HEK293 (cell line): ENCODE measurements around the gene CARMIL3.

Experiments
- CTCF ChIA-PET: fragments of 350-600 bp; formaldehyde crosslinking; extraction: SDS; loops from one replicate; lab custom pipeline; 2021; ENCODE audit warnings: antibody characterized with exemption; lab: Yijun Ruan, JAX
- POLR2A ChIA-PET: fragments of 300-600 bp; formaldehyde crosslinking; extraction: SDS; loops from one replicate; lab custom pipeline; 2020; ENCODE audit warnings: antibody characterized with exemption, inconsistent platforms; lab: Yijun Ruan, JAX
- H3K27ac ChIP-seq: fragments of 200-500 bp; sonication (Bioruptor generic); 2 replicates; pipeline ENCODE4 v1.5.1; 2014; ENCODE audit warnings: low read depth, low read length, control low read depth, inconsistent platforms; ENCODE audit errors: extremely low read depth
- H3K36me3 ChIP-seq, 2 experiments: fragments of 200-500 bp in 1 of 2; sonication (Bioruptor generic) in 1 of 2; 1 replicate in 1 of 2; 2 replicates in 1 of 2; pipeline ENCODE4 v1.5.1; 2014 to 2017; ENCODE audit warnings: inconsistent platforms in 2 of 2, low read length in 2 of 2; ENCODE audit not compliant: control insufficient read depth in 2 of 2, insufficient read depth in 1 of 2
- H3K4me1 ChIP-seq: fragments of 200-500 bp; sonication (Bioruptor generic); 2 replicates; pipeline ENCODE4 v1.5.1; 2014; ENCODE audit warnings: mild to moderate bottlenecking, low read length, inconsistent platforms; ENCODE audit not compliant: control insufficient read depth, insufficient read depth
- H3K4me3 ChIP-seq: 2 replicates; pipeline ENCODE4 v1.5.1; 2011; ENCODE audit warnings: low read depth, mild to moderate bottlenecking, control low read depth, low read length, moderate library complexity
- H3K9me3 ChIP-seq: fragments of 200-500 bp; sonication (Bioruptor generic); 2 replicates; pipeline ENCODE4 v1.5.1; 2014; ENCODE audit warnings: low read depth, low read length, inconsistent platforms; ENCODE audit not compliant: control insufficient read depth, insufficient read depth
- EGR2 ChIP-seq: fragments of 450-650 bp; formaldehyde crosslinking; IDR thresholded peaks from 2 replicates; pipeline ENCODE4 v1.5.1; 2016; ENCODE audit warnings: low read depth, missing biosample characterization, missing genetic modification characterization
- HOXD13 ChIP-seq: sonication (generic); formaldehyde crosslinking; IDR thresholded peaks from 2 replicates; pipeline ENCODE4 v1.8.0; 2022; ENCODE audit warnings: missing genetic modification reagents, borderline replicate concordance
- TRIM28 ChIP-seq: IDR thresholded peaks from 2 replicates; pipeline ENCODE4 v1.6.1; 2011; ENCODE audit warnings: low read length, control low read depth, borderline replicate concordance
- ZBTB20 ChIP-seq: fragments of 450-650 bp; formaldehyde crosslinking; IDR thresholded peaks from 2 replicates; pipeline ENCODE4 v1.5.1; 2016; ENCODE audit warnings: missing biosample characterization, missing genetic modification characterization
- ZFP3 ChIP-seq: fragments of 450-650 bp; formaldehyde crosslinking; IDR thresholded peaks from 2 replicates; pipeline ENCODE4 v1.5.1; 2016; ENCODE audit warnings: low read depth, missing biosample characterization, missing genetic modification characterization
- ZNF146 ChIP-seq: fragments of 450-650 bp; formaldehyde crosslinking; IDR thresholded peaks from 2 replicates; pipeline ENCODE4 v1.5.1; 2016; ENCODE audit warnings: missing biosample characterization, missing genetic modification characterization
- ZNF214 ChIP-seq: fragments of 450-650 bp; formaldehyde crosslinking; IDR thresholded peaks from 2 replicates; pipeline ENCODE4 v1.5.1; 2017; ENCODE audit warnings: missing biosample characterization, mild to moderate bottlenecking, missing genetic modification characterization, borderline replicate concordance
- ZNF335 ChIP-seq: fragments of 450-650 bp; formaldehyde crosslinking; conservative IDR thresholded peaks from 2 replicates; pipeline ENCODE4 v1.5.1; 2016; ENCODE audit warnings: missing biosample characterization, missing genetic modification characterization
- ZNF366 ChIP-seq: fragments of 450-650 bp; formaldehyde crosslinking; conservative IDR thresholded peaks from 2 replicates; pipeline ENCODE4 v1.5.1; 2016; ENCODE audit warnings: missing biosample characterization, missing genetic modification characterization
- ZNF585B ChIP-seq: fragments of 450-650 bp; formaldehyde crosslinking; IDR thresholded peaks from 2 replicates; pipeline ENCODE4 v1.5.1; 2016; ENCODE audit warnings: missing biosample characterization, missing genetic modification characterization
- ZNF629 ChIP-seq: fragments of 450-650 bp; formaldehyde crosslinking; IDR thresholded peaks from 2 replicates; pipeline ENCODE4 v1.5.1; 2017; ENCODE audit warnings: missing biosample characterization, missing genetic modification characterization
- ZNF843 ChIP-seq: fragments of 450-650 bp; formaldehyde crosslinking; IDR thresholded peaks from 2 replicates; pipeline ENCODE4 v1.5.1; 2016; ENCODE audit warnings: missing biosample characterization, missing genetic modification characterization
- ZSCAN30 ChIP-seq: fragments of 450-650 bp; IDR thresholded peaks from 2 replicates; pipeline ENCODE4 v1.5.1; 2018; ENCODE audit warnings: missing biosample characterization, mild to moderate bottlenecking, missing genetic modification characterization, moderate library complexity
- TF ChIP-seq, protein P1 (sequence below): IDR thresholded peaks from 2 replicates; pipeline ENCODE4 v1.6.1; 2011; ENCODE audit warnings: mild to moderate bottlenecking, low read depth, low read length, borderline replicate concordance
- TF ChIP-seq, protein P2 (sequence below): fragments of 450-650 bp; IDR thresholded peaks from 2 replicates; pipeline ENCODE4 v1.5.1; 2018; ENCODE audit warnings: missing biosample characterization, missing genetic modification characterization
- TF ChIP-seq, protein P3 (sequence below): fragments of 450-650 bp; formaldehyde crosslinking; IDR thresholded peaks from 2 replicates; pipeline ENCODE4 v1.5.1; 2016; ENCODE audit warnings: missing biosample characterization, missing genetic modification characterization, low read depth
- TF ChIP-seq, protein P4 (sequence below): fragments of 450-650 bp; formaldehyde crosslinking; conservative IDR thresholded peaks from 2 replicates; pipeline ENCODE4 v1.5.1; 2016; ENCODE audit warnings: low read depth, missing biosample characterization, missing genetic modification characterization

The CARMIL3 gene

DNA sequence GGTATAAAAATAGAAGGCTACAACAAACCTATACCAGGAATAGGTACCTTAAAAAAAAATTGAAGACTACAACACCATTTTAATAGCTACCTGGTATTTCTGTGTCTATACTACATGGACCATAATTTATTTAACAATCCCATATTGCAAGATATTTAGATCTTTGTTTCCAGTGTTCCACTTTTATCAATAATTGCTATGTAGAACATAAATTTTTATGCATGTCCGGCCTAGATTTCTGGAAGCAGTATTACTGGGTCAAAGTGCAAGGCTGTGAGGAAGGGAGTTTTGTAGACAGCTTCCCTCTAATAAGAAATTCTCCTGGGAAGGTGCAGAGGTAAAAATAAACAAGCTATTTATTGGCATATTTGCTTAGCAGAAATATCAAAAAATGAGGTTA lies 58.7 kb downstream of the CARMIL3 start (continued):
- TF ChIP-seq, protein P1, sequence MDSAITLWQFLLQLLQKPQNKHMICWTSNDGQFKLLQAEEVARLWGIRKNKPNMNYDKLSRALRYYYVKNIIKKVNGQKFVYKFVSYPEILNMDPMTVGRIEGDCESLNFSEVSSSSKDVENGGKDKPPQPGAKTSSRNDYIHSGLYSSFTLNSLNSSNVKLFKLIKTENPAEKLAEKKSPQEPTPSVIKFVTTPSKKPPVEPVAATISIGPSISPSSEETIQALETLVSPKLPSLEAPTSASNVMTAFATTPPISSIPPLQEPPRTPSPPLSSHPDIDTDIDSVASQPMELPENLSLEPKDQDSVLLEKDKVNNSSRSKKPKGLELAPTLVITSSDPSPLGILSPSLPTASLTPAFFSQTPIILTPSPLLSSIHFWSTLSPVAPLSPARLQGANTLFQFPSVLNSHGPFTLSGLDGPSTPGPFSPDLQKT = no peak
- TF ChIP-seq ZNF843 (tag by site-specific recombination) (no peak), HOXD13 (CRISPR knock-in tag) (no peak), ZBTB20 (tag by site-specific recombination) (no peak), ZNF629 (no peak), ZNF366 (tag by site-specific recombination) (no peak), EGR2 (tag by site-specific recombination) (no peak), ZNF585B (no peak)
- TF ChIP-seq, protein P2, sequence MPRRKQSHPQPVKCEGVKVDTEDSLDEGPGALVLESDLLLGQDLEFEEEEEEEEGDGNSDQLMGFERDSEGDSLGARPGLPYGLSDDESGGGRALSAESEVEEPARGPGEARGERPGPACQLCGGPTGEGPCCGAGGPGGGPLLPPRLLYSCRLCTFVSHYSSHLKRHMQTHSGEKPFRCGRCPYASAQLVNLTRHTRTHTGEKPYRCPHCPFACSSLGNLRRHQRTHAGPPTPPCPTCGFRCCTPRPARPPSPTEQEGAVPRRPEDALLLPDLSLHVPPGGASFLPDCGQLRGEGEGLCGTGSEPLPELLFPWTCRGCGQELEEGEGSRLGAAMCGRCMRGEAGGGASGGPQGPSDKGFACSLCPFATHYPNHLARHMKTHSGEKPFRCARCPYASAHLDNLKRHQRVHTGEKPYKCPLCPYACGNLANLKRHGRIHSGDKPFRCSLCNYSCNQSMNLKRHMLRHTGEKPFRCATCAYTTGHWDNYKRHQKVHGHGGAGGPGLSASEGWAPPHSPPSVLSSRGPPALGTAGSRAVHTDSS (tag by site-specific recombination) = no peak
- TF ChIP-seq, protein P3, sequence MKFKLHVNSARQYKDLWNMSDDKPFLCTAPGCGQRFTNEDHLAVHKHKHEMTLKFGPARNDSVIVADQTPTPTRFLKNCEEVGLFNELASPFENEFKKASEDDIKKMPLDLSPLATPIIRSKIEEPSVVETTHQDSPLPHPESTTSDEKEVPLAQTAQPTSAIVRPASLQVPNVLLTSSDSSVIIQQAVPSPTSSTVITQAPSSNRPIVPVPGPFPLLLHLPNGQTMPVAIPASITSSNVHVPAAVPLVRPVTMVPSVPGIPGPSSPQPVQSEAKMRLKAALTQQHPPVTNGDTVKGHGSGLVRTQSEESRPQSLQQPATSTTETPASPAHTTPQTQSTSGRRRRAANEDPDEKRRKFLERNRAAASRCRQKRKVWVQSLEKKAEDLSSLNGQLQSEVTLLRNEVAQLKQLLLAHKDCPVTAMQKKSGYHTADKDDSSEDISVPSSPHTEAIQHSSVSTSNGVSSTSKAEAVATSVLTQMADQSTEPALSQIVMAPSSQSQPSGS (tag by site-specific recombination) = no peak
- TF ChIP-seq, all 188 proteins: peak for 0

DNA sequence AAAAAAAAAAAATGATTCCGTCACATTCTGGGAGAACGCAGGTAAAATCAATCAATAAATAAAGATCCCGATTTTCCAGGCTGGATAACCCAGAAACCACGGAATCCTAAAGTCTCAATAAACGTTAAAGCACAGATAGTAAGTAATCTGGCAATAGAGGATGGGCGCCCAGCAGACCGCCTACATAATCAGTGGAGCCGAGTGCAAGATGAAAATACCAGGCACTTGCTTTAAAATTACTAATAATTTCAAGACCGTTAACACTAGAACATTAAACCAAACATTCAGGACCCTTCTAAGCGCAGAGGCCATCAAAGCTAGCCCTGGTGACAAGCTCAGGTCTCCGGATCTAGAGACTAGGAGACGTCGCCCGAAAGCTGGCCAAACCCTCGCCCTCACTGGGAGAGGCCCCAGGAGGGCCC lies 61.6 kb downstream of the CARMIL3 start:
- peaks cover 0 to 21% of the 10 kb centered on the region in 2 experiments; a peak in 1 of 3 replicates for H3K36me3 ChIP-seq
- H3K9me3 ChIP-seq = no peaks in the 10 kb centered on the region
- H3K4me1 ChIP-seq = no peaks in the 10 kb centered on the region
- TF ChIP-seq TRIM28 = no peak
- TF ChIP-seq ZNF146 = 0 out of 2 replicates have a peak, but pooled peaks have one; percentile 1
- TF ChIP-seq, protein P4, sequence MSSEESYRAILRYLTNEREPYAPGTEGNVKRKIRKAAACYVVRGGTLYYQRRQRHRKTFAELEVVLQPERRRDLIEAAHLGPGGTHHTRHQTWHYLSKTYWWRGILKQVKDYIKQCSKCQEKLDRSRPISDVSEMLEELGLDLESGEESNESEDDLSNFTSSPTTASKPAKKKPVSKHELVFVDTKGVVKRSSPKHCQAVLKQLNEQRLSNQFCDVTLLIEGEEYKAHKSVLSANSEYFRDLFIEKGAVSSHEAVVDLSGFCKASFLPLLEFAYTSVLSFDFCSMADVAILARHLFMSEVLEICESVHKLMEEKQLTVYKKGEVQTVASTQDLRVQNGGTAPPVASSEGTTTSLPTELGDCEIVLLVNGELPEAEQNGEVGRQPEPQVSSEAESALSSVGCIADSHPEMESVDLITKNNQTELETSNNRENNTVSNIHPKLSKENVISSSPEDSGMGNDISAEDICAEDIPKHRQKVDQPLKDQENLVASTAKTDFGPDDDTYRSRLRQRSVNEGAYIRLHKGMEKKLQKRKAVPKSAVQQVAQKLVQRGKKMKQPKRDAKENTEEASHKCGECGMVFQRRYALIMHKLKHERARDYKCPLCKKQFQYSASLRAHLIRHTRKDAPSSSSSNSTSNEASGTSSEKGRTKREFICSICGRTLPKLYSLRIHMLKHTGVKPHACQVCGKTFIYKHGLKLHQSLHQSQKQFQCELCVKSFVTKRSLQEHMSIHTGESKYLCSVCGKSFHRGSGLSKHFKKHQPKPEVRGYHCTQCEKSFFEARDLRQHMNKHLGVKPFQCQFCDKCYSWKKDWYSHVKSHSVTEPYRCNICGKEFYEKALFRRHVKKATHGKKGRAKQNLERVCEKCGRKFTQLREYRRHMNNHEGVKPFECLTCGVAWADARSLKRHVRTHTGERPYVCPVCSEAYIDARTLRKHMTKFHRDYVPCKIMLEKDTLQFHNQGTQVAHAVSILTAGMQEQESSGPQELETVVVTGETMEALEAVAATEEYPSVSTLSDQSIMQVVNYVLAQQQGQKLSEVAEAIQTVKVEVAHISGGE (tag by site-specific recombination) = no peak
- peak; percentile 91 for TF ChIP-seq ZNF335
- no peak for TF ChIP-seq ZFP3 (tag by site-specific recombination)
- no peak for TF ChIP-seq ZSCAN30 (tag by site-specific recombination)
- no peak for TF ChIP-seq ZNF214 (tag by site-specific recombination)
- H3K4me3 ChIP-seq = peak overlapping the region; percentile 98
- peak overlapping the region; percentile 94 for H3K27ac ChIP-seq
- ChIA-PET CTCF (interaction anchor here (1.3 to 2.4 kb wide), 5 partner anchors 18 to 55 kb away, joined by 4 to 13 read pairs (median 13); partner anchors contain the start of genes IRF9 and PCK2), POLR2A (interaction anchor here (0.7 to 8.3 kb wide), 10 partner anchors 11 to 158 kb away, joined by 4 to 163 read pairs (median 10); partner anchors contain the start of genes CHMP4A, EMC9, IRF9 and PCK2)
